HEK293T (cell line): ENCODE measurements around the gene AEN.

Experiments
- CTCF ChIA-PET: fragments of 350-600 bp; formaldehyde crosslinking; extraction: SDS; loops from one replicate; lab custom pipeline; 2021; ENCODE audit warnings: antibody characterized with exemption, inconsistent platforms; lab: Yijun Ruan, JAX
- POLR2A ChIA-PET: fragments of 350-600 bp; formaldehyde crosslinking; extraction: SDS; loops from one replicate; lab custom pipeline; 2020; ENCODE audit warnings: antibody characterized with exemption, inconsistent platforms; lab: Yijun Ruan, JAX
- DNase-seq: peaks from one replicate; pipeline ENCODE4 v3.0.0; 2012; ENCODE audit warnings: mixed read lengths; ENCODE audit errors: extremely low spot score
- ARNT ChIP-seq: fragments of 450-650 bp; IDR thresholded peaks from 2 replicates; pipeline ENCODE4 v1.6.1; 2017; ENCODE audit warnings: mild to moderate bottlenecking
- BHLHE40 ChIP-seq: fragments of 450-650 bp; IDR thresholded peaks from 2 replicates; pipeline ENCODE4 v1.6.1; 2016; ENCODE audit warnings: mild to moderate bottlenecking, moderate library complexity, borderline replicate concordance
- CTBP1 ChIP-seq: fragments of 450-650 bp; IDR thresholded peaks from 2 replicates; pipeline ENCODE4 v1.6.1; 2016; ENCODE audit warnings: borderline replicate concordance
- ELF4 ChIP-seq: fragments of 450-650 bp; IDR thresholded peaks from 2 replicates; pipeline ENCODE4 v1.6.1; 2017; ENCODE audit warnings: antibody characterized with exemption
- FOXA1 ChIP-seq: fragments of 450-650 bp; IDR thresholded peaks from 2 replicates; pipeline ENCODE4 v1.6.1; 2016; ENCODE audit warnings: mild to moderate bottlenecking
- FOXK2 ChIP-seq: fragments of 450-650 bp; IDR thresholded peaks from 2 replicates; pipeline ENCODE4 v1.6.1; 2016; ENCODE audit warnings: mild to moderate bottlenecking
- FOXM1 ChIP-seq: fragments of 450-650 bp; IDR thresholded peaks from 2 replicates; pipeline ENCODE4 v1.6.1; 2017; ENCODE audit warnings: mild to moderate bottlenecking, borderline replicate concordance
- HDGF ChIP-seq: fragments of 450-650 bp; IDR thresholded peaks from 2 replicates; pipeline ENCODE4 v1.6.1; 2017; ENCODE audit warnings: antibody characterized with exemption, borderline replicate concordance
- L3MBTL2 ChIP-seq: fragments of 450-650 bp; conservative IDR thresholded peaks from 2 replicates; pipeline ENCODE4 v1.6.1; 2016; ENCODE audit warnings: mild to moderate bottlenecking
- LEF1 ChIP-seq: fragments of 450-650 bp; IDR thresholded peaks from 2 replicates; pipeline ENCODE4 v1.6.1; 2017; ENCODE audit warnings: mild to moderate bottlenecking, borderline replicate concordance
- NFRKB ChIP-seq: fragments of 450-650 bp; IDR thresholded peaks from 2 replicates; pipeline ENCODE4 v1.6.1; 2016; ENCODE audit warnings: mild to moderate bottlenecking, moderate library complexity
- SP1 ChIP-seq: fragments of 450-650 bp; IDR thresholded peaks from 2 replicates; pipeline ENCODE4 v1.6.1; 2017
- SUZ12 ChIP-seq: fragments of 450-650 bp; IDR thresholded peaks from 2 replicates; pipeline ENCODE4 v1.6.1; 2016; ENCODE audit warnings: mild to moderate bottlenecking
- TARDBP ChIP-seq: fragments of 450-650 bp; IDR thresholded peaks from 2 replicates; pipeline ENCODE4 v1.6.1; 2016
- ZNF384 ChIP-seq: fragments of 450-650 bp; IDR thresholded peaks from 2 replicates; pipeline ENCODE4 v1.6.1; 2016
- TF ChIP-seq, protein P1 (sequence below): fragments of 450-650 bp; IDR thresholded peaks from 2 replicates; pipeline ENCODE4 v1.6.1; 2016

The AEN gene

DNA sequence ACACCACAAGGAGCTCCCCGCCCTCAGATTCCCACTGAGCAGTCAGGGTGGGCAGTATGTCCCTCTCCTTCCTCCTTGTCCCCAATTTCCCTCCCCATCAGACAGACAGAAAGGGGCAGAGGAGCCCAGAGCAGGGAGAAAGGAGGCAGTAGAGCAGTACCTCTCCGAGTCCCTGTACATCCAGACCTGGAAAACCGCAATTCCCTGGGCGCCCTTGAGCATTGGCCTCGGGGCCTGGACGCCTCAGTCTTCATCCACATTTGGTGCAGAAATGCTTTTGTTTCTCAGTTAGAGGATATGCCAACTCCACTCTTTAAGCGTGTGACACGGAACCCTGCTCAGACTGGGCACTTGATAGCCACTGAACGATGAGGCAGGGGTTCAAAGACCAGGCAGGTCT lies 23.6 kb downstream of the AEN start:
- POLR2A ChIA-PET, result no interaction called here
- no peak for TF ChIP-seq BHLHE40
- TF ChIP-seq HDGF, result no peak
- TF ChIP-seq L3MBTL2, result no peak
- no peak for TF ChIP-seq NFRKB
- no peak for TF ChIP-seq FOXA1
- no peak for TF ChIP-seq SUZ12
- TF ChIP-seq TARDBP, result no peak
- TF ChIP-seq FOXM1, result no peak
- no peak for TF ChIP-seq ZNF384
- TF ChIP-seq ARNT, result no peak
- no peak for TF ChIP-seq LEF1
- no peak for TF ChIP-seq FOXK2
- TF ChIP-seq SP1, result no peak
- TF ChIP-seq, protein P1, sequence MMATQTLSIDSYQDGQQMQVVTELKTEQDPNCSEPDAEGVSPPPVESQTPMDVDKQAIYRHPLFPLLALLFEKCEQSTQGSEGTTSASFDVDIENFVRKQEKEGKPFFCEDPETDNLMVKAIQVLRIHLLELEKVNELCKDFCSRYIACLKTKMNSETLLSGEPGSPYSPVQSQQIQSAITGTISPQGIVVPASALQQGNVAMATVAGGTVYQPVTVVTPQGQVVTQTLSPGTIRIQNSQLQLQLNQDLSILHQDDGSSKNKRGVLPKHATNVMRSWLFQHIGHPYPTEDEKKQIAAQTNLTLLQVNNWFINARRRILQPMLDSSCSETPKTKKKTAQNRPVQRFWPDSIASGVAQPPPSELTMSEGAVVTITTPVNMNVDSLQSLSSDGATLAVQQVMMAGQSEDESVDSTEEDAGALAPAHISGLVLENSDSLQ, result no peak
- TF ChIP-seq CTBP1, result no peak
- TF ChIP-seq ELF4, result no peak
- DNase-seq, result no peak
- CTCF ChIA-PET, result interaction anchor here (0.6 kb wide), 1 partner anchor 19 kb away, joined by 4 read pairs; no protein-coding TSS in a partner anchor

DNA sequence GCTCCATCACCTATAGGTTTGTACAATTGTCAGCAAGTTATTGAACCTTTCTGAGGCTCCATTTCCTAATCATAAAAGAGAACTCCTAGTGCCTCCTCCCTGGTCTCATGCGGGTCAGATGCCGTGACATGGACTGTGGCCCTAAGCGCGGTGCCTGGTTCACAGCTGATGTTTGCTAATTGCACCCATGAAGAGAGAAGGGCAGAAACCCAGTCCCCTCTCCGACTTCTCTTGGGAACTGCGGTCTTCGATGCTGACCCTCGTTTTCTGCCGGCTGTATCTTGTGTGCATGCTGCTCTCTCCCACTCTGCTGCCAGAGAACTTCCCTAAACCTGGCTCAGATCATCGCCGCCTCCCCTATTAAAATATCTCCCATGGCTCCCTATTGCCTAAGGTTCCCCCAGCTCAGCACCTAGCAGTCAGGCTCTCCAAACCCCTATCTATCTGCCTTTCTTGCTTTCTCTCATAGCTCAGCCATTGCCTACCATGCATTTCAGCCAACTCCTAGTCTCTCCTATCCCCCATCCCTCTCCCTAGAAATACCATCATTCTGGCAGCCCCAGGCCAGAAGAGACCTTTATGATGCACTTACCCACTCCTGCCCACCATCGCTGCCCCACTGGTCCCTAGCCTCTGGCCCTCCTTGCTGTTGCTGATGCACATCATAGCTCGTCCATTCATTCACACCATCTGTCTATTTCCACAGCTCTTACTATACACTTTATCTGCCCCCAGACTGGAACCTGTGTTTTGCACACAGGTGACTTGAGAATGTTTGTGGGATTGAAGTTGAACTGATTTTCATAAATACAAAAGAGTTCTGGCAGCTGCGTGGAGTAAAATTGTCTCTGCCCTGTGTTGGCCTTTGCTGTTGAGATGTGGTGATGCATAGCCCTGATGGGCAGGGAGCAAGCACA lies 24.3 kb downstream of the AEN start:
- CTCF ChIA-PET, result no interaction called here
- TF ChIP-seq FOXK2 (no peak), SUZ12 (no peak), FOXM1 (no peak), CTBP1 (no peak), FOXA1 (no peak), LEF1 (no peak), HDGF (no peak)
- TF ChIP-seq, protein P1, result no peak
- POLR2A ChIA-PET, result no interaction called here
- DNase-seq, result no peak

DNA sequence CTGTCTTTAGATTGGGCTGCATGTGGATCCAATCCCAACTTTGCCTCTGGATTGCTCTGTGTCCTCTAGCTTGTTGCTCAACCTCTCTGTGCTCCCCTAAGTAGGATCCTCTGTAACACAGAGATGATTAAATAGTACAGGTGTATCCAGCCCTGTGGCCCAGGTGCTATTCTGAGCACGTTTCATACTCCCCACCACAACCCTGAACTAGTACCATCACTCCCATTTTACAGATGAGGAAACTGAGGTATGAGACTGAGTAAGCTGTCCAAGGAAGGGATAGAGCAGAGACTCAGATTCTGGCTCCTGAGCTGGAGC lies 24.9 kb downstream of the AEN start:
- POLR2A ChIA-PET, result no interaction called here
- CTCF ChIA-PET, result no interaction called here
- TF ChIP-seq L3MBTL2, result no peak
- TF ChIP-seq BHLHE40, result no peak
- TF ChIP-seq ARNT, result no peak
- no peak for TF ChIP-seq CTBP1
- no peak for TF ChIP-seq FOXK2
- TF ChIP-seq FOXM1, result no peak
- TF ChIP-seq NFRKB, result no peak
- no peak for DNase-seq

DNA sequence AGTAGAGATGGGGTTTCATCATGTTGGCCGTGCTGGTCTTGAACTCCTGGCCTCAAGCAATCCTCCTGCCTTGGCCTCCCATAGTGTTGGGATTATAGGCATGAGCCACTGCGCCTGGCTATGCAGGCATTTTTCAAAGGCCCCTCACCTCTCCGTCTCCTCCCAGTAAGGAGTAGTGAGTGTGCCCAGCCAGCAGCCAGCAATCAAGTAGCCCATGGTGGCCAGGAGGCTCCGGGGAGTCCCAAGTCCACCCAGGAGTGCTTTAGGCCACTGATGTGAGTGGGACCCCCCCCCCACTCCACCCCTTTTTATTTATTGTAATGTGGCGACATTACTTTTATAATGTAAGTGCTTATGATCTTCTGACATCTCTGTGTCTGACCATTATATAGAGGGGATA lies 25.8 kb downstream of the AEN start:
- CTCF ChIA-PET, result interaction anchor here (1.0 kb wide), 1 partner anchor 22 kb away, joined by 4 read pairs; no protein-coding TSS in a partner anchor
- no peak for TF ChIP-seq L3MBTL2
- TF ChIP-seq LEF1, result no peak
- no peak for TF ChIP-seq SP1
- TF ChIP-seq FOXK2, result no peak
- no peak for TF ChIP-seq NFRKB
- TF ChIP-seq SUZ12, result no peak
- TF ChIP-seq ELF4, result no peak
- no peak for TF ChIP-seq HDGF
- TF ChIP-seq, protein P1, result no peak
- TF ChIP-seq CTBP1, result no peak
- no peak for TF ChIP-seq FOXM1
- TF ChIP-seq ZNF384, result no peak
- no peak for TF ChIP-seq FOXA1
- TF ChIP-seq ARNT, result no peak
- TF ChIP-seq TARDBP, result no peak
- TF ChIP-seq BHLHE40, result no peak
- DNase-seq, result no peak
- POLR2A ChIA-PET, result no interaction called here

DNA sequence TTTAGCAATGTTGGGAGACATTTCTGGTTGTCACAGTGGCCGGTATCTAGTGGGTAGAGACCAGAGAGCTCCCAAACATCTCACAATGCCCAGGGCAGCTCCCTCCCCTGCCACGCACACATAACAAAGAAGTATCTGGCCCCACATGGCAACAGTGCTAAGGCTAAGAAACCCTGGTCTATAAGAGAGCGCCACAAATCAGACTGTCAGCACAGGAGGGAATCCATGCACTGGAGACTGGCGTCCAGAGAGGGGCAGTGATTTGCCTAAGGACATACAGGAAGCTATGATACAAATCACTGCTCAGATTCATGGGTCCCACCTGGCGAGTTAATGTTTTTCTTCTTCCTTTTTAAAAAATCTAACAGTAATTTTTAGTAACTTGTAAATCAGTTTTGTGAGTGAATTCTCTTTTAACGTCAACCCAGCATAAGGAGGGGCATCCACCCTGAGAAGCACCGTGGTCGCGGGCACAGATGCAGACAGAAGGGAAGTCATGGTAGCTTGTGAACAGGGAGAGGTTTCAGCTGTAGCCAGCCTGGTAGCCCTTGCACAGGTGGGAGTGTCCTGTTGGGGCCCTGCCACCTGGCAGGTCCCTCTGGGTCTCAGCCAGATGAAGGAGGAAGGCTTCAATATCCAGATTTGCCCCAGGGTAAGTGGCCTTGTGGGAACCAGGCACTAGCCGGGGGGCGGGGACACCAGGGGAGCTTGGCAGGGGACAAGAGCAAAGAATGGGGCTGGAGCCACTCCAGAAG lies 26.4 kb downstream of the AEN start:
- ChIA-PET CTCF (interaction anchor here (1.0 kb wide), 1 partner anchor 23 kb away, joined by 4 read pairs; no protein-coding TSS in a partner anchor), POLR2A (no interaction called here)
- DNase-seq, result no peak
- TF ChIP-seq BHLHE40 (no peak), TARDBP (no peak), FOXA1 (no peak), SUZ12 (no peak), L3MBTL2 (no peak), FOXK2 (no peak), CTBP1 (no peak), FOXM1 (no peak), ARNT (no peak), LEF1 (no peak), ELF4 (no peak), NFRKB (no peak), HDGF (no peak)
- TF ChIP-seq, protein P1, result no peak
